Prostate gland (tissue), 2 donors: ENCODE results near the gene COMMD10.

ENCODE experiments used
- CTCF ChIP-seq, 4 experiments: fragments of 200-600 bp in 2 of 4; fragments of 450-650 bp in 2 of 4; sonication (generic) in 2 of 4; IDR thresholded peaks; 1 replicate in 3 of 4; 2 replicates in 1 of 4; pipeline ENCODE4 v1.5.1; 2016 to 2019; ENCODE audit warnings: antibody characterized with exemption in 4 of 4, mild to moderate bottlenecking in 2 of 4, moderate library complexity in 2 of 4
- POLR2A ChIP-seq: fragments of 450-650 bp; IDR thresholded peaks from one replicate; pipeline ENCODE4 v1.6.1; 2016; ENCODE audit warnings: antibody characterized with exemption, mild to moderate bottlenecking
- POLR2AphosphoS5 ChIP-seq: sonication (generic); formaldehyde crosslinking; IDR thresholded peaks from one replicate; pipeline ENCODE4 v1.6.1; 2017; ENCODE audit warnings: antibody characterized with exemption

GRCh38 chr5:116280149-116280803 is 195.5 kb downstream of the COMMD10 start:
- TF ChIP-seq POLR2A = no peak
- TF ChIP-seq CTCF (IDR thresholded peaks at IDR 0.05) = no peak
- TF ChIP-seq POLR2AphosphoS5 = no peak
